Stromal cell of bone marrow (primary cell): ENCODE results near the gene CHCHD1.
"Not testable (repeated sequence)": the region's sequence is repeated elsewhere in the genome, so short reads cannot be mapped to it uniquely, and the experiment has no call there.

ENCODE experiments used
- DNase-seq: peaks from one replicate; pipeline ENCODE4 v3.0.0-alpha.2; 2012; ENCODE audit warnings: low read depth

The CHCHD1 gene

GRCh38 chr10:73793456-73793855 lies 11.6 kb downstream of the CHCHD1 start:
- no peak for DNase-seq

- not testable (repeated sequence) for DNase-seq
Observed at GRCh38 chr10:73795491-73795890, 13.6 kb downstream of the CHCHD1 start.

- DNase-seq, result not testable (repeated sequence)
Observed at GRCh38 chr10:73796035-73796434, 14.2 kb downstream of the CHCHD1 start.

GRCh38 chr10:73796766-73797165 lies 14.9 kb downstream of the CHCHD1 start:
- no peak for DNase-seq

- DNase-seq, result no peak
Observed at GRCh38 chr10:73797324-73798025, 15.6 kb downstream of the CHCHD1 start.

GRCh38 chr10:73798087-73798486 lies 16.2 kb downstream of the CHCHD1 start:
- DNase-seq, result no peak

- no peak for DNase-seq
Observed at GRCh38 chr10:73798927-73799560, 17.2 kb downstream of the CHCHD1 start.

- no peak for DNase-seq
Observed at GRCh38 chr10:73799899-73800559, 18.2 kb downstream of the CHCHD1 start.

- DNase-seq, result no peak
Observed at GRCh38 chr10:73800560-73801252, 18.9 kb downstream of the CHCHD1 start.

GRCh38 chr10:73801253-73801590 lies 19.4 kb downstream of the CHCHD1 start:
- DNase-seq, result no peak

GRCh38 chr10:73802276-73802991 lies 20.6 kb downstream of the CHCHD1 start:
- DNase-seq, result no peak

GRCh38 chr10:73803680-73804286 lies 21.9 kb downstream of the CHCHD1 start:
- no peak for DNase-seq

- DNase-seq, result no peak
Observed at GRCh38 chr10:73806176-73806950, 24.5 kb downstream of the CHCHD1 start.

- no peak for DNase-seq
Observed at GRCh38 chr10:73807471-73807870, 25.6 kb downstream of the CHCHD1 start.

GRCh38 chr10:73808021-73808815 lies 26.4 kb downstream of the CHCHD1 start:
- no peak for DNase-seq

- no peak for DNase-seq
Observed at GRCh38 chr10:73809061-73809818, 27.4 kb downstream of the CHCHD1 start.

GRCh38 chr10:73810358-73810734 lies 28.5 kb downstream of the CHCHD1 start:
- no peak for DNase-seq

GRCh38 chr10:73810735-73811465 lies 29.1 kb downstream of the CHCHD1 start:
- DNase-seq, result no peak

- DNase-seq, result no peak
Observed at GRCh38 chr10:73812657-73813056, 30.8 kb downstream of the CHCHD1 start.
